Neuronal stem cell (in vitro differentiated cells): ENCODE data around the gene EIF2S2.

Source experiments
- DNase-seq: peaks from one replicate; pipeline ENCODE4 v3.0.0-alpha.2; 2013; ENCODE audit warnings: low spot score
- H2AFZ ChIP-seq: one replicate; pipeline ENCODE4 v1.6.1; 2013; ENCODE audit warnings: mild to moderate bottlenecking, low read length, inconsistent platforms
- H2AK5ac ChIP-seq: 2 replicates; pipeline ENCODE4 v1.6.1; 2013; ENCODE audit warnings: low read depth, mild to moderate bottlenecking, inconsistent platforms, low read length, moderate library complexity, mixed read lengths
- H2BK120ac ChIP-seq: 2 replicates; pipeline ENCODE4 v1.6.1; 2013; ENCODE audit warnings: low read depth, mild to moderate bottlenecking, inconsistent platforms, low read length, moderate library complexity, mixed read lengths
- H2BK12ac ChIP-seq: one replicate; pipeline ENCODE4 v1.6.1; 2013; ENCODE audit warnings: low read length, inconsistent platforms
- H2BK15ac ChIP-seq: 2 replicates; pipeline ENCODE4 v1.6.1; 2013; ENCODE audit warnings: mild to moderate bottlenecking, low read length, inconsistent platforms, mixed read lengths
- H2BK5ac ChIP-seq: one replicate; pipeline ENCODE4 v1.6.1; 2013; ENCODE audit warnings: inconsistent platforms, mild to moderate bottlenecking, low read length, moderate library complexity
- H3K14ac ChIP-seq: one replicate; pipeline ENCODE4 v1.6.1; 2013; ENCODE audit warnings: low read length, inconsistent platforms
- H3K18ac ChIP-seq: 2 replicates; pipeline ENCODE4 v1.6.1; 2013; ENCODE audit warnings: low read length, inconsistent platforms
- H3K23ac ChIP-seq: 2 replicates; pipeline ENCODE4 v1.6.1; 2013; ENCODE audit warnings: low read depth, mild to moderate bottlenecking, mixed read lengths, low read length, inconsistent platforms; ENCODE audit not compliant: poor library complexity
- H3K27ac ChIP-seq: replicated peaks from 3 replicates; pipeline ENCODE4 v1.5.1; 2013; ENCODE audit warnings: low read length, inconsistent platforms
- H3K27me3 ChIP-seq, 3 experiments: 2 replicates each; pipeline ENCODE4 v1.6.1; 2013; ENCODE audit warnings: low read length in 3 of 3, mild to moderate bottlenecking in 2 of 3, inconsistent platforms in 1 of 3, low read depth in 1 of 3, mixed read lengths in 1 of 3, moderate library complexity in 1 of 3; ENCODE audit not compliant: control insufficient read depth in 3 of 3, insufficient read depth in 3 of 3
- H3K36me3 ChIP-seq, 2 donors: replicated peaks in 1 of 2; 2 replicates each; pipeline ENCODE4 v1.6.1; 2013; ENCODE audit warnings: low read length in 2 of 2; ENCODE audit not compliant: control insufficient read depth in 2 of 2, insufficient read depth in 2 of 2
- H3K4ac ChIP-seq: 2 replicates; pipeline ENCODE4 v1.6.1; 2013; ENCODE audit warnings: inconsistent platforms, mild to moderate bottlenecking, low read length, moderate library complexity
- H3K4me1 ChIP-seq, 2 donors: 1 replicate in 1 of 2; 2 replicates in 1 of 2; pipeline ENCODE4 v1.6.1; 2013; ENCODE audit warnings: low read length in 2 of 2, low read depth in 1 of 2; ENCODE audit not compliant: control insufficient read depth in 2 of 2, insufficient read depth in 1 of 2
- H3K4me2 ChIP-seq: one replicate; pipeline ENCODE4 v1.6.1; 2013; ENCODE audit warnings: mild to moderate bottlenecking, low read length, inconsistent platforms; ENCODE audit not compliant: insufficient read depth, poor library complexity, severe bottlenecking
- H3K4me3 ChIP-seq, 2 donors: 2 replicates each; pipeline ENCODE4 v1.5.1; 2013; ENCODE audit warnings: low read length in 2 of 2, mild to moderate bottlenecking in 2 of 2, inconsistent platforms in 1 of 2, moderate library complexity in 1 of 2
- H3K79me1 ChIP-seq: one replicate; pipeline ENCODE4 v1.6.1; 2013; ENCODE audit warnings: low read depth, mild to moderate bottlenecking, inconsistent platforms, low read length, moderate library complexity
- H3K9ac ChIP-seq: one replicate; pipeline ENCODE4 v1.6.1; 2013; ENCODE audit warnings: mild to moderate bottlenecking, low read depth, low read length, inconsistent platforms; ENCODE audit not compliant: poor library complexity
- H3K9me3 ChIP-seq, 2 donors: replicated peaks in 1 of 2; 2 replicates each; pipeline versions ENCODE3 to v1.6.1; 2013; ENCODE audit warnings: low read length in 2 of 2, mild to moderate bottlenecking in 2 of 2, inconsistent platforms in 1 of 2, low read depth in 1 of 2, mixed read lengths in 1 of 2, moderate library complexity in 1 of 2; ENCODE audit not compliant: control insufficient read depth in 2 of 2, insufficient read depth in 1 of 2
- H4K8ac ChIP-seq: one replicate; pipeline ENCODE4 v1.6.1; 2013; ENCODE audit warnings: low read depth, mild to moderate bottlenecking, inconsistent platforms, low read length, moderate library complexity
- H4K91ac ChIP-seq: one replicate; pipeline ENCODE4 v1.6.1; 2013; ENCODE audit warnings: low read length, low read depth, mild to moderate bottlenecking, inconsistent platforms; ENCODE audit not compliant: poor library complexity
- whole genome bisulfite sequencing, 2 donors: extraction: QIAGEN DNeasy Blood & Tissue Kit; methylation state at CpG; one replicate each; pipeline ENCODE4 v1.1.7; 2013; ENCODE audit warnings: missing lambda C conversion rate in 2 of 2, mixed read lengths in 1 of 2; ENCODE audit not compliant: insufficient read length in 2 of 2, insufficient replicate concordance in 1 of 2; ENCODE audit errors: extremely low coverage in 2 of 2; 5-methylcytosine and 5-hydroxymethylcytosine counted together

EIF2S2 gene

DNA sequence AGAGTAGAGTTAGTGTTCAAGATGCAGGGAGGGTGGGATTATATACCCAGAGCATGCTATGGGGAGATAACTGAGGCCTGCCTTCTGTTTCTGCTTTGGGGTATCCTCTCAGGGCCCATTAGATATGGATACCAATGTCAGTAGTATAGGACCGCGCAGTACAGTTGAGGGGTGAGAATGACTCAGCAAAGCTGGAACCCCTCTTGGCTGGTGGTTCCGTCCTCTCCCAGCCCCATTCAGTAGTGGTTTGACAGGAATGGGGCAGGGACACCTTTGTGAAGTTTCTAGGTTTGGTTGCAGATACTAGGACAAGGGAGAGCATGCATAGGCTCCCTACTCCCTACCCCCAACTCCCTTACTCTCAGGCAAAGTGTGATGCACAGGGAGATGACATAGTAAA is 47.8 kb downstream of the EIF2S2 start:
- Histone ChIP-seq H2BK120ac (no peak overlapping the region), H3K4me2 (no peak overlapping the region), H3K14ac (no peak overlapping the region), H3K9me3 (no peaks in the 10 kb centered on the region), H2BK5ac (no peak overlapping the region), H2AFZ (no peak overlapping the region), H4K91ac (no peak overlapping the region), H3K18ac (no peak overlapping the region), H3K27ac (no peak overlapping the region), H3K23ac (no peak overlapping the region), H3K4me3 (no peak overlapping the region), H2AK5ac (no peak overlapping the region), H2BK12ac (no peak overlapping the region), H3K4me1 (no peaks in the 10 kb centered on the region), H3K9ac (no peak overlapping the region), H3K79me1 (peaks cover 1% of the 10 kb centered on the region), H2BK15ac (no peak overlapping the region), H3K27me3 (no peaks in the 10 kb centered on the region), H3K4ac (no peak overlapping the region), H4K8ac (no peak overlapping the region), H3K36me3 (peaks cover 5 to 59% of the 10 kb centered on the region in 2 donors)
- DNase-seq: no peak
- no CpG with 5 or more reads among the region's 3 CpGs for WGBS, 2 donors

DNA sequence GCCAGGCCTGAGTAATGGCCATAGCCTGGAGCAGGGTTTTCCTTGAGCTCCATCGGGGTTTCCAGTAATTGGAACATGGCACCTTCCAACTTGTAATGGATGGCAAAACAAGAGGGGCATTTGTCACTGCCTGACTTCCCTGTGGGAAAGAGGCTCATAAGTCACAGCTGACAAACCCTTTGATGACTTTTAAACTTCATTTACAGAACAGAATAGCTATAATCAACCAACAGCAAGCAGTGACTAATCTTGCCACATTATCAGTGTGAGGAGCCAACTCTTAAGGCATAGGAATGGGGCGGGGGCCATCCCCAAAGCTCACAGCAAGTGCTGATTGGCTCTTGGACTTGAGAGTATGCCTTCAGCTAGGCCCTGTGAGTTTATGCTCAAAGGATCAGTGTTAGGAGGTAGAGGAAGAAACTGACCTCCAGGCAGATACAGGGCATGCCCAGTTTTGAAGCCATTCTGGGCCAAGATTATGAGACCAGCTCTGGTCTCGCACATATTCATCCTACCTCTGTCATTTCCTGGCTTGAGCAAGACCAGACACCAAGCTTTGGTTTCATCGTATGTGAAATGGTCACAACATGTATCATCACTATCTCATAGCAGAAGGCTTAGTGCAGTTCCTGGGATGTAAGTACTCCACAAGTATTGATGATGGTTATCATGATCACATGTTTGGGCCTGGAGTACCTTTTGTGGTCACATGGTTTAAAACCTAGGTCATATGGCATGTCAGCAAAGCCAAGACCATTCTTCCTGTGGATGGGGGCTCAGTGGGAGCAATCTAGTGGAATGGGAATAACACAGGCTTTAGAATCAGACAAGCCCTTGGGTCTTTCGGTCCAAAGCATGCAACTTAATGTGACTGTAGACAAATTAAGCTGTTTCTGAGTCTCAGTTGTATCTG is 49.2 kb downstream of the EIF2S2 start:
- no peak overlapping the region for H3K23ac ChIP-seq
- H3K4ac ChIP-seq: no peak overlapping the region
- peaks cover 1% of the 10 kb centered on the region for H3K79me1 ChIP-seq
- no peak overlapping the region for H4K8ac ChIP-seq
- no peak overlapping the region for H3K9ac ChIP-seq
- H3K14ac ChIP-seq: no peak overlapping the region
- H3K36me3 ChIP-seq: peaks cover 7 to 62% of the 10 kb centered on the region in 2 donors
- no peak overlapping the region for H2AFZ ChIP-seq
- H2BK120ac ChIP-seq: no peak overlapping the region
- no peak overlapping the region for H4K91ac ChIP-seq
- H3K4me3 ChIP-seq: no peak overlapping the region
- H2BK5ac ChIP-seq: no peak overlapping the region
- H2BK12ac ChIP-seq: no peak overlapping the region
- H3K27ac ChIP-seq: no peak overlapping the region
- no peak for DNase-seq
- H3K4me2 ChIP-seq: no peak overlapping the region
- no peak overlapping the region for H2BK15ac ChIP-seq
- H3K18ac ChIP-seq: no peak overlapping the region
- H3K27me3 ChIP-seq: no peaks in the 10 kb centered on the region
- H3K4me1 ChIP-seq: peaks cover 0 to 3% of the 10 kb centered on the region in 2 donors
- no CpG with 5 or more reads among the region's 5 CpGs for WGBS, 2 donors
- no peak overlapping the region for H2AK5ac ChIP-seq
- no peaks in the 10 kb centered on the region for H3K9me3 ChIP-seq

GRCh38 chr20:34061695-34062094 is 50.3 kb downstream of the EIF2S2 start:
- peaks cover 1% of the 10 kb centered on the region for H3K79me1 ChIP-seq
- no peaks in the 10 kb centered on the region for H3K9me3 ChIP-seq
- H2BK15ac ChIP-seq: no peak overlapping the region
- H3K9ac ChIP-seq: no peak overlapping the region
- H3K4ac ChIP-seq: no peak overlapping the region
- no peak overlapping the region for H3K18ac ChIP-seq
- H4K91ac ChIP-seq: no peak overlapping the region
- H3K23ac ChIP-seq: no peak overlapping the region
- H2AK5ac ChIP-seq: no peak overlapping the region
- H4K8ac ChIP-seq: no peak overlapping the region
- no peak overlapping the region for H3K4me3 ChIP-seq
- no peak overlapping the region for H2AFZ ChIP-seq
- no peak overlapping the region for H2BK12ac ChIP-seq
- no peak for DNase-seq
- H3K4me2 ChIP-seq: no peak overlapping the region
- H3K4me1 ChIP-seq: peaks cover 0 to 3% of the 10 kb centered on the region in 2 donors
- peaks cover 7 to 59% of the 10 kb centered on the region in 2 donors for H3K36me3 ChIP-seq
- no peak overlapping the region for H3K27ac ChIP-seq
- H2BK120ac ChIP-seq: no peak overlapping the region
- no peaks in the 10 kb centered on the region for H3K27me3 ChIP-seq
- no peak overlapping the region for H3K14ac ChIP-seq
- H2BK5ac ChIP-seq: no peak overlapping the region

- no peak overlapping the region for H2AK5ac ChIP-seq
- no peak for DNase-seq
- no peak overlapping the region for H3K23ac ChIP-seq
- no peak overlapping the region for H4K8ac ChIP-seq
- H3K4me3 ChIP-seq: no peak overlapping the region
- no peak overlapping the region for H3K9ac ChIP-seq
- H4K91ac ChIP-seq: no peak overlapping the region
- peaks cover 7 to 55% of the 10 kb centered on the region in 2 donors for H3K36me3 ChIP-seq
- peaks cover 1% of the 10 kb centered on the region for H3K79me1 ChIP-seq
- H3K14ac ChIP-seq: no peak overlapping the region
- H3K4me1 ChIP-seq: peaks cover 0 to 3% of the 10 kb centered on the region in 2 donors
- no CpG with 5 or more reads among the region's 1 CpG for WGBS, 2 donors
- no peak overlapping the region for H2BK12ac ChIP-seq
- H2BK15ac ChIP-seq: no peak overlapping the region
- H2BK5ac ChIP-seq: no peak overlapping the region
- H2AFZ ChIP-seq: no peak overlapping the region
- no peak overlapping the region for H3K4me2 ChIP-seq
- H3K4ac ChIP-seq: no peak overlapping the region
- no peak overlapping the region for H3K18ac ChIP-seq
- no peak overlapping the region for H3K27ac ChIP-seq
- no peak overlapping the region for H2BK120ac ChIP-seq
- H3K9me3 ChIP-seq: no peaks in the 10 kb centered on the region
- no peaks in the 10 kb centered on the region for H3K27me3 ChIP-seq
Measured at GRCh38 chr20:34060970-34061369, 51.1 kb downstream of the EIF2S2 start.
